GM23338 (cell line): Measurements from ENCODE around the gene SERINC5. TPM values are rescaled to one million over a fixed set of nuclear protein-coding genes. Genes with fewer than 3 reads are reported as not detected.

Experiments used
- ATAC-seq: fragments of 200-7000 bp; cut with Tn5 transposase; 3 replicates; pipeline ENCODE4 v1.9.1; 2020
- DNase-seq: peaks from one replicate; pipeline ENCODE4 v3.0.0-alpha.2; 2015; ENCODE audit warnings: low spot score
- H2AFZ ChIP-seq: fragments of 200-600 bp; sonication (generic); 2 replicates; pipeline ENCODE4 v1.8.0; 2016; ENCODE audit warnings: antibody characterized with exemption, mild to moderate bottlenecking, moderate library complexity
- H3F3A ChIP-seq: fragments of 200-600 bp; sonication (generic); replicated peaks from 2 replicates; pipeline ENCODE4 v1.8.0; 2017; ENCODE audit warnings: antibody characterized with exemption, mixed run types, low read depth
- H3K27ac ChIP-seq: fragments of 200-600 bp; sonication (generic); 2 replicates; pipeline ENCODE4 v1.6.1; 2016; ENCODE audit warnings: low read depth
- H3K27me3 ChIP-seq: fragments of 200-600 bp; sonication (generic); 2 replicates; pipeline ENCODE4 v1.8.0; 2016; ENCODE audit warnings: mild to moderate bottlenecking, mixed run types, moderate library complexity; ENCODE audit not compliant: insufficient read depth
- H3K36me3 ChIP-seq: fragments of 200-600 bp; sonication (generic); 2 replicates; pipeline ENCODE4 v1.8.0; 2016; ENCODE audit warnings: mild to moderate bottlenecking; ENCODE audit not compliant: insufficient read depth
- H3K4me1 ChIP-seq: fragments of 200-600 bp; sonication (generic); 2 replicates; pipeline ENCODE4 v1.8.0; 2016; ENCODE audit warnings: mild to moderate bottlenecking, moderate library complexity; ENCODE audit not compliant: insufficient read depth
- H3K4me2 ChIP-seq: fragments of 200-600 bp; sonication (generic); 2 replicates; pipeline ENCODE4 v1.7.1; 2017; ENCODE audit warnings: mixed run types
- H3K4me3 ChIP-seq: fragments of 200-600 bp; sonication (generic); 2 replicates; pipeline ENCODE4 v1.6.1; 2016; ENCODE audit warnings: mixed run types
- H3K79me2 ChIP-seq: fragments of 200-600 bp; sonication (generic); replicated peaks from 2 replicates; pipeline ENCODE4 v1.8.0; 2017; ENCODE audit warnings: mild to moderate bottlenecking; ENCODE audit not compliant: insufficient read depth
- H3K9me2 ChIP-seq: fragments of 200-600 bp; sonication (generic); 2 replicates; pipeline ENCODE4 v1.8.0; 2017; ENCODE audit not compliant: insufficient read depth
- H4K20me1 ChIP-seq: fragments of 200-600 bp; sonication (generic); replicated peaks from 2 replicates; pipeline ENCODE4 v1.8.0; 2017; ENCODE audit warnings: mild to moderate bottlenecking; ENCODE audit not compliant: insufficient read depth
- H3K27ac Mint-ChIP-seq: 2 replicates; pipeline ENCODE4 v1.8.0; 2020; ENCODE audit warnings: inconsistent platforms, mild to moderate bottlenecking, moderate library complexity, mixed read lengths
- H3K27me3 Mint-ChIP-seq: 3 replicates; pipeline ENCODE4 v1.8.0; 2022; ENCODE audit warnings: low read depth, mild to moderate bottlenecking, moderate library complexity, mixed read lengths, inconsistent platforms; ENCODE audit not compliant: insufficient read depth, poor library complexity
- H3K36me3 Mint-ChIP-seq: 3 replicates; pipeline ENCODE4 v1.8.0; 2021; ENCODE audit warnings: low read depth, mild to moderate bottlenecking, inconsistent platforms, moderate library complexity, mixed read lengths
- H3K4me1 Mint-ChIP-seq: 3 replicates; pipeline ENCODE4 v1.8.0; 2020; ENCODE audit warnings: mild to moderate bottlenecking, inconsistent platforms, mixed read lengths
- H3K4me3 Mint-ChIP-seq: 3 replicates; pipeline ENCODE4 v1.8.0; 2021; ENCODE audit warnings: moderate library complexity, mild to moderate bottlenecking, inconsistent platforms, mixed read lengths
- H3K9me3 Mint-ChIP-seq: 3 replicates; pipeline ENCODE4 v1.8.0; 2020; ENCODE audit warnings: moderate library complexity, mild to moderate bottlenecking, inconsistent platforms, mixed read lengths
- CREB1 ChIP-seq: fragments of 250-450 bp; sonication (Bioruptor Pico); IDR thresholded peaks from 2 replicates; pipeline ENCODE4 v1.5.0; 2020; ENCODE audit warnings: low read depth, mild to moderate bottlenecking, moderate library complexity
- CTCF ChIP-seq, 2 experiments: fragments of 200-600 bp in 1 of 2; sonication (generic) in 1 of 2; conservative IDR thresholded peaks; 2 replicates each; pipeline versions ENCODE4 v1.5.1 to v1.6.1; 2016 to 2017; ENCODE audit warnings: antibody characterized with exemption in 2 of 2, low read depth in 2 of 2, mild to moderate bottlenecking in 2 of 2, moderate library complexity in 1 of 2
- ETS1 ChIP-seq: IDR thresholded peaks from 2 replicates; pipeline ENCODE4 v1.6.1; 2016; ENCODE audit warnings: antibody characterized with exemption
- EZH2 ChIP-seq: fragments of 200-600 bp; sonication (generic); IDR thresholded peaks from one replicate; pipeline ENCODE4 v1.8.0; 2017; ENCODE audit warnings: antibody characterized with exemption, mild to moderate bottlenecking, low read depth; ENCODE audit not compliant: unreplicated experiment
- EZH2phosphoT487 ChIP-seq: fragments of 200-600 bp; sonication (generic); IDR thresholded peaks from one replicate; pipeline ENCODE4 v1.8.1; 2018; ENCODE audit warnings: antibody characterized with exemption; ENCODE audit not compliant: unreplicated experiment
- JUNB ChIP-seq: IDR thresholded peaks from one replicate; pipeline ENCODE4 v1.6.1; 2016; ENCODE audit warnings: antibody characterized with exemption; ENCODE audit not compliant: unreplicated experiment
- NANOG ChIP-seq: IDR thresholded peaks from 2 replicates; pipeline ENCODE4 v1.6.1; 2016; ENCODE audit warnings: antibody characterized with exemption, borderline replicate concordance
- POLR2AphosphoS5 ChIP-seq: IDR thresholded peaks from 2 replicates; pipeline ENCODE4 v1.6.1; 2016; ENCODE audit warnings: antibody characterized with exemption, low read depth
- REST ChIP-seq: IDR thresholded peaks from one replicate; pipeline ENCODE4 v1.6.1; 2018; ENCODE audit warnings: antibody characterized with exemption; ENCODE audit not compliant: unreplicated experiment
- STAT1 ChIP-seq: IDR thresholded peaks from one replicate; pipeline ENCODE4 v1.6.1; 2016; ENCODE audit warnings: antibody characterized with exemption; ENCODE audit not compliant: unreplicated experiment
- ZNF114 ChIP-seq: fragments of 250-450 bp; sonication (Bioruptor Pico); IDR thresholded peaks from 2 replicates; pipeline ENCODE4 v1.5.0; 2020; ENCODE audit warnings: mild to moderate bottlenecking, moderate library complexity
- ZNF331 ChIP-seq: fragments of 250-450 bp; sonication (Bioruptor Pico); IDR thresholded peaks from 2 replicates; pipeline ENCODE4 v1.5.0; 2020; ENCODE audit warnings: low read depth, mild to moderate bottlenecking, moderate library complexity
- polyA plus RNA-seq: library from polyadenylated mRNA; unstranded; fragments of >200 nt; fragmentation: Nextera tagmentation; extraction: Ambion mirVana; gene quantifications from 2 replicates; pipeline ENCODE4 v1.2.1, GENCODE V29; 2016
- total RNA-seq: library from RNA; depleted of rRNA; stranded (reverse); fragments of >200 nt; shearing (Covaris generic); gene quantifications from 2 replicates; pipeline ENCODE4 v1.2.3, GENCODE V29; 2014

SERINC5 gene
- total and polyA plus RNA-seq, 2 experiments from 2014 or later, result 34.0 to 107 TPM

GRCh38 chr5:80254767-80255430, 949 bp downstream of the SERINC5 start (continued):
- TF ChIP-seq REST (no peak), ZNF331 (CRISPR knock-in tag) (no peak), NANOG (no peak), ZNF114 (CRISPR knock-in tag) (no peak), EZH2phosphoT487 (no peak), POLR2AphosphoS5 (no peak), STAT1 (no peak), CREB1 (CRISPR knock-in tag) (no peak), EZH2 (no peak), CTCF (conservative IDR thresholded peaks at IDR 0.05; ENCODE audit: low read depth in 2 of 2) (no peak), JUNB (no peak), ETS1 (no peak)

GRCh38 chr5:80251636-80252035, 4.2 kb downstream of the SERINC5 start:
- H3K79me2 ChIP-seq, result peaks cover 94% of the 10 kb centered on the region
- peaks cover 56% of the 10 kb centered on the region for H4K20me1 ChIP-seq
- Mint-ChIP-seq H3K4me1 (peaks cover 71% of the 10 kb centered on the region), H3K4me3 (no peak overlapping the region), H3K9me3 (no peaks in the 10 kb centered on the region), H3K27me3 (peaks cover 7% of the 10 kb centered on the region), H3K27ac (no peak overlapping the region), H3K36me3 (peaks cover 21% of the 10 kb centered on the region)
- no peak overlapping the region for H2AFZ ChIP-seq
- ATAC-seq, result no peak
- H3K36me3 ChIP-seq, result no peaks in the 10 kb centered on the region
- DNase-seq, result no peak
- peak overlapping the region; percentile 45; the same call in 1 of the 2 replicates for H3K4me2 ChIP-seq
- H3K4me1 ChIP-seq, result peaks cover 73% of the 10 kb centered on the region
- no peaks in the 10 kb centered on the region for H3K9me2 ChIP-seq
- H3K4me3 ChIP-seq, result peak overlapping the region; percentile 100; the same call in 1 of the 2 replicates
- H3K27me3 ChIP-seq, result peaks cover 5% of the 10 kb centered on the region; the same call in 1 of the 2 replicates
- no peak overlapping the region for H3K27ac ChIP-seq
- peaks cover 17% of the 10 kb centered on the region for H3F3A ChIP-seq
- TF ChIP-seq POLR2AphosphoS5 (no peak), REST (no peak)
